K562 (cell line): ENCODE measurements around the gene MAP3K14.

Experiments
- FOS ChIP-seq: IDR thresholded peaks from 3 replicates; pipeline ENCODE4 v1.6.1; 2011; ENCODE audit not compliant: insufficient read length; ENCODE audit errors: extremely low read depth
- KAT8 ChIP-seq: fragments of 450-650 bp; IDR thresholded peaks from 2 replicates; pipeline ENCODE4 v1.6.1; 2016; ENCODE audit warnings: low read depth, mild to moderate bottlenecking
- KLF1 ChIP-seq: fragments of 450-650 bp; IDR thresholded peaks from 2 replicates; pipeline ENCODE4 v1.6.1; 2016; ENCODE audit warnings: missing genetic modification characterization, missing compliant biosample characterization
- NFYB ChIP-seq: IDR thresholded peaks from 2 replicates; pipeline ENCODE4 v1.6.1; 2011; ENCODE audit warnings: mild to moderate bottlenecking, moderate library complexity; ENCODE audit not compliant: insufficient read length; ENCODE audit errors: extremely low read depth
- POLR2A ChIP-seq: fragments of 450-650 bp; conservative IDR thresholded peaks from 2 replicates; pipeline ENCODE4 v1.6.1; 2016
- POLR2AphosphoS5 ChIP-seq: IDR thresholded peaks from 2 replicates; pipeline ENCODE4 v1.6.1; 2011; ENCODE audit warnings: mild to moderate bottlenecking, low read depth, low read length, moderate library complexity; ENCODE audit not compliant: control insufficient read depth, insufficient read depth
- SMC3 ChIP-seq: conservative IDR thresholded peaks from 2 replicates; pipeline ENCODE4 v1.6.1; 2011; ENCODE audit warnings: low read depth, low read length, improper control_type of control experiment; ENCODE audit not compliant: insufficient read depth
- ZNF121 ChIP-seq: sonication (generic); formaldehyde crosslinking; conservative IDR thresholded peaks from 2 replicates; pipeline ENCODE4 v1.8.0; 2022; ENCODE audit warnings: missing genetic modification reagents
- ZNF23 ChIP-seq: fragments of 250-450 bp; sonication (Bioruptor Pico); IDR thresholded peaks from 2 replicates; pipeline ENCODE4 v1.4.0; 2020; ENCODE audit warnings: mild to moderate bottlenecking
- TF ChIP-seq, protein P1 (sequence below): sonication (generic); formaldehyde crosslinking; IDR thresholded peaks from 2 replicates; pipeline ENCODE4 v1.4.0; 2020; ENCODE audit warnings: mild to moderate bottlenecking, missing genetic modification reagents
- TF ChIP-seq, protein P2 (sequence below): sonication (generic); formaldehyde crosslinking; IDR thresholded peaks from 2 replicates; pipeline ENCODE4 v1.8.0; 2022; ENCODE audit warnings: missing genetic modification reagents, mild to moderate bottlenecking, borderline replicate concordance
- TF ChIP-seq, protein P3 (sequence below), 3 experiments: IDR thresholded peaks in 2 of 3; conservative IDR thresholded peaks in 1 of 3; 2 replicates each; pipeline ENCODE4 v1.5.1; 2011 to 2012; ENCODE audit warnings: low read length in 3 of 3, mild to moderate bottlenecking in 3 of 3, control low read depth in 2 of 3, improper control_type of control experiment in 1 of 3, inconsistent platforms in 1 of 3, low read depth in 1 of 3, mixed read lengths in 1 of 3, moderate library complexity in 1 of 3; ENCODE audit not compliant: insufficient read depth in 2 of 3

DNA sequence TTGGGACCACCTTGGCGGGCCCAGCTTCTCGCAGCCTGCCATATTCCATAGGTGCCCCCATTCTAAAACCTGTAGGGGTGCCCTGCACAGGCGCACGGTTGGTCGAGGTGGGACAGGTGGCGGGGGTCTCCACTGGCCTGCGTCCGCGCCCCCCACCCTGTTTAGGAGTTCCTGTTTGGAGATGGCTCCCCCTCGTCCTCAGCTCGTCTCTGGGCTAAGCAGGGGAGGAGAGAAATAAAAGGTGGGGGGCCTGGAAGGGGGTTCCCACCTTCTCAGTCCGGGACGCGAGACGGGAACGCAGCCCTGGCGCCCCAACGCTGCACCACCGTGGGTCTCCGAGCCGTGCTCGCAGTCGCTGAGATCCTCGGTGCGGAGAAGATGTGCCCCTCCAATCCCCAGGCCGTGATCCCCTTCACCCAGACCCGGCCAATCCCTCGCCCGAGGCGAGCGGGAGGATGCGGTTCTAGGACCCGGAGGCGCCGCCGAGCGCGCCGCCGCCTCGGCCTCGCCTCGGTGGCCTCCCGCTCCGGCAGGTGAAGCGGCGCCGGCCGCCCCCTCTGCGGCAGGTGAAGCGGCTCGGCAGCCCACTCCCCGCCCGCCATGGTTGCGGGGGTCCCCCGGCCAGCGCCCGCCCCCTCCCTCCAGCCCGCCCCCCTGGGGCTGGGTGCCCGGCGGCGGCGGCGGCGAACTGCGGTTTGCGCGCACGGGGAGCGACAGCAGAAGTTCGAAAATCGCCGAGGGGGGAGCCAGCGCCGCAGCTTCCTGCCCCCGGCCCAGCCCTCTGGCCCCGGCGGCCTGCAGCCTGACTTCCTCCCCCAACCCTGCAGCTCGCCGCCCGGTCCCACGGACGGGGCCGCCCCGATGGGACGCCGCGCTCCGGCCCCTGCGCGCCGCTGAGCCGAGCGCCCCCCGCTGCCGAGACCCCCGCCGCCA is 95.5 kb downstream of the MAP3K14 start, which contains the start of gene FMNL1:
- TF ChIP-seq KAT8 (no peak), POLR2AphosphoS5 (no peak), SMC3 (no peak), FOS (no peak), NFYB (no peak), ZNF23 (CRISPR knock-in tag) (no peak), POLR2A (no peak), ZNF121 (CRISPR knock-in tag) (no peak), KLF1 (tag) (no peak)
- TF ChIP-seq, protein P1, sequence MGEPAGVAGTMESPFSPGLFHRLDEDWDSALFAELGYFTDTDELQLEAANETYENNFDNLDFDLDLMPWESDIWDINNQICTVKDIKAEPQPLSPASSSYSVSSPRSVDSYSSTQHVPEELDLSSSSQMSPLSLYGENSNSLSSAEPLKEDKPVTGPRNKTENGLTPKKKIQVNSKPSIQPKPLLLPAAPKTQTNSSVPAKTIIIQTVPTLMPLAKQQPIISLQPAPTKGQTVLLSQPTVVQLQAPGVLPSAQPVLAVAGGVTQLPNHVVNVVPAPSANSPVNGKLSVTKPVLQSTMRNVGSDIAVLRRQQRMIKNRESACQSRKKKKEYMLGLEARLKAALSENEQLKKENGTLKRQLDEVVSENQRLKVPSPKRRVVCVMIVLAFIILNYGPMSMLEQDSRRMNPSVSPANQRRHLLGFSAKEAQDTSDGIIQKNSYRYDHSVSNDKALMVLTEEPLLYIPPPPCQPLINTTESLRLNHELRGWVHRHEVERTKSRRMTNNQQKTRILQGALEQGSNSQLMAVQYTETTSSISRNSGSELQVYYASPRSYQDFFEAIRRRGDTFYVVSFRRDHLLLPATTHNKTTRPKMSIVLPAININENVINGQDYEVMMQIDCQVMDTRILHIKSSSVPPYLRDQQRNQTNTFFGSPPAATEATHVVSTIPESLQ (CRISPR knock-in tag), result no peak
- TF ChIP-seq, protein P2, sequence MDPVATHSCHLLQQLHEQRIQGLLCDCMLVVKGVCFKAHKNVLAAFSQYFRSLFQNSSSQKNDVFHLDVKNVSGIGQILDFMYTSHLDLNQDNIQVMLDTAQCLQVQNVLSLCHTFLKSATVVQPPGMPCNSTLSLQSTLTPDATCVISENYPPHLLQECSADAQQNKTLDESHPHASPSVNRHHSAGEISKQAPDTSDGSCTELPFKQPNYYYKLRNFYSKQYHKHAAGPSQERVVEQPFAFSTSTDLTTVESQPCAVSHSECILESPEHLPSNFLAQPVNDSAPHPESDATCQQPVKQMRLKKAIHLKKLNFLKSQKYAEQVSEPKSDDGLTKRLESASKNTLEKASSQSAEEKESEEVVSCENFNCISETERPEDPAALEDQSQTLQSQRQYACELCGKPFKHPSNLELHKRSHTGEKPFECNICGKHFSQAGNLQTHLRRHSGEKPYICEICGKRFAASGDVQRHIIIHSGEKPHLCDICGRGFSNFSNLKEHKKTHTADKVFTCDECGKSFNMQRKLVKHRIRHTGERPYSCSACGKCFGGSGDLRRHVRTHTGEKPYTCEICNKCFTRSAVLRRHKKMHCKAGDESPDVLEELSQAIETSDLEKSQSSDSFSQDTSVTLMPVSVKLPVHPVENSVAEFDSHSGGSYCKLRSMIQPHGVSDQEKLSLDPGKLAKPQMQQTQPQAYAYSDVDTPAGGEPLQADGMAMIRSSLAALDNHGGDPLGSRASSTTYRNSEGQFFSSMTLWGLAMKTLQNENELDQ (CRISPR knock-in tag), result no peak
- TF ChIP-seq, protein P3, sequence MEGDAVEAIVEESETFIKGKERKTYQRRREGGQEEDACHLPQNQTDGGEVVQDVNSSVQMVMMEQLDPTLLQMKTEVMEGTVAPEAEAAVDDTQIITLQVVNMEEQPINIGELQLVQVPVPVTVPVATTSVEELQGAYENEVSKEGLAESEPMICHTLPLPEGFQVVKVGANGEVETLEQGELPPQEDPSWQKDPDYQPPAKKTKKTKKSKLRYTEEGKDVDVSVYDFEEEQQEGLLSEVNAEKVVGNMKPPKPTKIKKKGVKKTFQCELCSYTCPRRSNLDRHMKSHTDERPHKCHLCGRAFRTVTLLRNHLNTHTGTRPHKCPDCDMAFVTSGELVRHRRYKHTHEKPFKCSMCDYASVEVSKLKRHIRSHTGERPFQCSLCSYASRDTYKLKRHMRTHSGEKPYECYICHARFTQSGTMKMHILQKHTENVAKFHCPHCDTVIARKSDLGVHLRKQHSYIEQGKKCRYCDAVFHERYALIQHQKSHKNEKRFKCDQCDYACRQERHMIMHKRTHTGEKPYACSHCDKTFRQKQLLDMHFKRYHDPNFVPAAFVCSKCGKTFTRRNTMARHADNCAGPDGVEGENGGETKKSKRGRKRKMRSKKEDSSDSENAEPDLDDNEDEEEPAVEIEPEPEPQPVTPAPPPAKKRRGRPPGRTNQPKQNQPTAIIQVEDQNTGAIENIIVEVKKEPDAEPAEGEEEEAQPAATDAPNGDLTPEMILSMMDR (IDR thresholded peaks at IDR 0.05 in 2 of 3, conservative IDR thresholded peaks at IDR 0.05 in 1 of 3; ENCODE audit: insufficient read depth in 2 of 3, low read depth in 1 of 3, low read length in 3 of 3), result peak in 1 of 3 experiments; percentile 10; a peak in 2 of 6 replicates
